ENCODE data around the gene DGLUCY.

The DGLUCY gene

DNA sequence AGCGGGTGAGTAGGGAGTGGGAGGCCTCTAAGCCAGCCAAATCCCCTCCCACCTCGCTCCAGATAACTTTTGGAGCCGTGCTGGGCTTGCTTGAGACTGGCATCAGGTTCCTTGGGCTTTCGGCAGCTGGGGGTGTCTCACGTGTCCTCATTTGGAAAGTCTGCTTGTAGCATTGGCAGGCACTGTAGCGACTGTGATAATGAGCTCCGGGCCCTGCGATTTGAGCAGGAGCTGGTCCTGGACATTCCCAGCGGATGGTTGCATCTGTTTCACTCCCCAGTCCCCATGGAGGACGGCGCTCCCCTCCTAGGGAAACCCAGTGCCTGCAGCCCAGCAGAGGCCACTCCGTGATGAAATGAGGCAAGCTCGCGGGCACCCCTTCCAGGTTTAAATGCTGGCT, 49.4 kb downstream of the DGLUCY start:
- peaks cover 6 to 14% of the 10 kb centered on the region in 2 donors for H3K4me1 ChIP-seq (ENCODE audit: control insufficient read depth in 2 of 2, insufficient read depth in 2 of 2, low read length in 2 of 2)
- no peaks in the 10 kb centered on the region for H3K27me3 ChIP-seq (ENCODE audit: control insufficient read depth in 2 of 2, insufficient read depth in 2 of 2, low read length in 2 of 2)
- H3K36me3 ChIP-seq (ENCODE audit: control insufficient read depth in 2 of 2, insufficient read depth in 2 of 2, low read length in 2 of 2), result peaks cover 58 to 77% of the 10 kb centered on the region in 2 donors
- H3K4me3 ChIP-seq (ENCODE audit: low read length in 2 of 2), result no peak overlapping the region
- H3K27ac ChIP-seq (ENCODE audit: low read depth in 2 of 2, low read length in 2 of 2), result no peak overlapping the region
- no peaks in the 10 kb centered on the region for H3K9me3 ChIP-seq (ENCODE audit: control insufficient read depth in 2 of 2, low read length in 2 of 2)
- H3K9ac ChIP-seq (ENCODE audit: low read depth in 1 of 2, low read length in 2 of 2), result no peak overlapping the region

DNA sequence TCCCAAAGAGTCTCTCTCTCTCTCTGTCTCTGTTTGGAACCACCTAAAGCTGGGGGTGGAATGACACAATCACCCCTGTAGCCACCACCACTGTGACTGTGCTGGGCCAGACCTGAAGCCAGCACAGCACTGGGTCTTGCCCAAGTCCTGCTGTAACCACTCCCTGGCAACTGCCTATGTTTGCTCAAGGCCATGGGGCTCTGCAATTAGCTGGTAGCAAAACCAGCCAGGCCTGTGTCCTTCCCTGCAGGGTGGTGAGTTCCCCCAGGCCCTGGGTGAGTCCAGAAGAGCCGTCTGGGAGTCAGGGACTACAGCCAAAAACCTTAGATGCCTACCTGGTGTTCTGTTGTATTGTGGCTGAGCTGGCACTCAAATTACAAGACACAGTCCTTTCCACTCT, 50.8 kb downstream of the DGLUCY start:
- H3K9ac ChIP-seq (ENCODE audit: low read depth in 1 of 2, low read length in 2 of 2), result no peak overlapping the region

GRCh38 chr14:91167380-91167770, 53.5 kb downstream of the DGLUCY start:
- H3K27me3 ChIP-seq (ENCODE audit: control insufficient read depth in 2 of 2, insufficient read depth in 2 of 2, low read length in 2 of 2), result no peaks in the 10 kb centered on the region
- peaks cover 6 to 14% of the 10 kb centered on the region in 2 donors for H3K4me1 ChIP-seq (ENCODE audit: control insufficient read depth in 2 of 2, insufficient read depth in 2 of 2, low read length in 2 of 2)
- H3K4me3 ChIP-seq (ENCODE audit: low read length in 2 of 2), result no peak overlapping the region
- no peak overlapping the region for H3K27ac ChIP-seq (ENCODE audit: low read depth in 2 of 2, low read length in 2 of 2)
- no peaks in the 10 kb centered on the region for H3K9me3 ChIP-seq (ENCODE audit: control insufficient read depth in 2 of 2, low read length in 2 of 2)
- no peak overlapping the region for H3K9ac ChIP-seq (ENCODE audit: low read depth in 1 of 2, low read length in 2 of 2)
- H3K36me3 ChIP-seq (ENCODE audit: control insufficient read depth in 2 of 2, insufficient read depth in 2 of 2, low read length in 2 of 2), result peaks cover 50 to 66% of the 10 kb centered on the region in 2 donors

More for the DNA sequence above, 50.8 kb downstream of the DGLUCY start:
- H3K36me3 ChIP-seq (ENCODE audit: control insufficient read depth in 2 of 2, insufficient read depth in 2 of 2, low read length in 2 of 2), result peaks cover 57 to 71% of the 10 kb centered on the region in 2 donors
- peaks cover 6 to 14% of the 10 kb centered on the region in 2 donors for H3K4me1 ChIP-seq (ENCODE audit: control insufficient read depth in 2 of 2, insufficient read depth in 2 of 2, low read length in 2 of 2)
- H3K9me3 ChIP-seq (ENCODE audit: control insufficient read depth in 2 of 2, low read length in 2 of 2), result no peaks in the 10 kb centered on the region
- no peaks in the 10 kb centered on the region for H3K27me3 ChIP-seq (ENCODE audit: control insufficient read depth in 2 of 2, insufficient read depth in 2 of 2, low read length in 2 of 2)
- peak overlapping the region; percentile 18 to 54 for H3K27ac ChIP-seq (ENCODE audit: low read depth in 2 of 2, low read length in 2 of 2)
- H3K4me3 ChIP-seq (ENCODE audit: low read length in 2 of 2), result no peak overlapping the region

- Histone ChIP-seq H3K27ac (ENCODE audit: low read depth in 2 of 2, low read length in 2 of 2) (peak overlapping the region in 1 of 2 donors; percentile 23), H3K27me3 (ENCODE audit: control insufficient read depth in 2 of 2, insufficient read depth in 2 of 2, low read length in 2 of 2) (no peaks in the 10 kb centered on the region), H3K4me3 (ENCODE audit: low read length in 2 of 2) (no peak overlapping the region), H3K9ac (ENCODE audit: low read depth in 1 of 2, low read length in 2 of 2) (no peak overlapping the region), H3K4me1 (ENCODE audit: control insufficient read depth in 2 of 2, insufficient read depth in 2 of 2, low read length in 2 of 2) (peaks cover 4 to 10% of the 10 kb centered on the region in 2 donors), H3K36me3 (ENCODE audit: control insufficient read depth in 2 of 2, insufficient read depth in 2 of 2, low read length in 2 of 2) (peaks cover 55 to 65% of the 10 kb centered on the region in 2 donors), H3K9me3 (ENCODE audit: control insufficient read depth in 2 of 2, low read length in 2 of 2) (no peaks in the 10 kb centered on the region)
Measured at GRCh38 chr14:91169951-91170350, 56.1 kb downstream of the DGLUCY start.

DNA sequence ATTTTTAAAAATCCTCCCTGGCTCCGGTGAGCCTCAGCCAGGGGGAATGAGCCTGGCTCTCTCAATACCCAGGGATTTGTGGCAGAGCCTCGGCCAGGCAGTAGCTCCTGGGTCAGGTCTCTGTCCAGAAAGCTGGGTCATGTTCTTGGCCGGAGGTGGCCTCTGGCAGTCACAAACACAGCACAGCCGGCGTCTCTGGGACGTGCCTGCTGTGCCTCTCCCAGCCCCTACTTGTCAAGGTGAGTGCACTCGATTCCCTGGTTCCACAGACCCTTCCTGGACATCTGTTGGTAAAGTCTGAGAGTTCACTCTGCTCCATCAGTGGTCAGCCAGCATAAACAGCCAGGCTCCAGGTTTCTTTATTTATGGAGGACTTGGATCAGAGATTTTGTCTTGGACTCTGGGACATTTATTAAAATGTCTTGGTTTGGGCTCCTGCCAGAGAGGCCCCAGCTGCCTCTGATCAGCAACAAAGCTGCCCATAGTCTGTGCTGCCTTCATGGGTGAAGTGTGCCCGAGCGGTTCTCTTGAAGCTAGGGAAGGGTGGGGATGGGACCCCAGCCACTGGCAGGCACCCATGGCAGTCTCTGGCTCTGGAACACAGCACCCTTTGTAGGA, 56.7 kb downstream of the DGLUCY start:
- Histone ChIP-seq H3K27ac (ENCODE audit: low read depth in 2 of 2, low read length in 2 of 2) (peak overlapping the region in 1 of 2 donors; percentile 23), H3K9ac (ENCODE audit: low read depth in 1 of 2, low read length in 2 of 2) (no peak overlapping the region), H3K27me3 (ENCODE audit: control insufficient read depth in 2 of 2, insufficient read depth in 2 of 2, low read length in 2 of 2) (no peaks in the 10 kb centered on the region), H3K4me3 (ENCODE audit: low read length in 2 of 2) (no peak overlapping the region), H3K9me3 (ENCODE audit: control insufficient read depth in 2 of 2, low read length in 2 of 2) (no peaks in the 10 kb centered on the region), H3K4me1 (ENCODE audit: control insufficient read depth in 2 of 2, insufficient read depth in 2 of 2, low read length in 2 of 2) (peaks cover 0 to 4% of the 10 kb centered on the region in 2 donors), H3K36me3 (ENCODE audit: control insufficient read depth in 2 of 2, insufficient read depth in 2 of 2, low read length in 2 of 2) (peaks cover 56 to 65% of the 10 kb centered on the region in 2 donors)

DNA sequence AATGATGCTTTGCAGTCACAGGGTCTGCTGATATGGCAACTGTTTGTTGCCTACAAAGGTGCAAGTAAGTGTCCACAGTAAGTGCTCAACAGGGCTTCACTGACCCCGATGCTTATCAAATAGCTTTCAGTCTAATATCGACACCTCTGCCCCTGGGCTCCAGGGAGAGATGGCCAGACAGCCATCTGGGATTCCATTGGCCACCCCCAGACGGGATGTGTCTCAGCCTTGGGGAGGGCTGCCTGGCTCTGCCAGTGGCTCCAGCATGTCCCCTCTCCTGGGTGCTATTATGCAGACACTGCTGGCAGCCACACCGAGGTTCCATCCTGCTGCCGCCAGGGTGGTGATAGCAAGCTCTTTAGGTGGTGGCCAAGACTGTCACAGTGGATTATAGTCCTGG, 57.4 kb downstream of the DGLUCY start:
- H3K9me3 ChIP-seq (ENCODE audit: control insufficient read depth in 2 of 2, low read length in 2 of 2), result no peaks in the 10 kb centered on the region
- no peak overlapping the region for H3K27ac ChIP-seq (ENCODE audit: low read depth in 2 of 2, low read length in 2 of 2)
- no peaks in the 10 kb centered on the region for H3K27me3 ChIP-seq (ENCODE audit: control insufficient read depth in 2 of 2, insufficient read depth in 2 of 2, low read length in 2 of 2)
- no peak overlapping the region for H3K9ac ChIP-seq (ENCODE audit: low read depth in 1 of 2, low read length in 2 of 2)
- no peak overlapping the region for H3K4me3 ChIP-seq (ENCODE audit: low read length in 2 of 2)
- peaks cover 56 to 65% of the 10 kb centered on the region in 2 donors for H3K36me3 ChIP-seq (ENCODE audit: control insufficient read depth in 2 of 2, insufficient read depth in 2 of 2, low read length in 2 of 2)
- peaks cover 0 to 4% of the 10 kb centered on the region in 2 donors for H3K4me1 ChIP-seq (ENCODE audit: control insufficient read depth in 2 of 2, insufficient read depth in 2 of 2, low read length in 2 of 2)

DNA sequence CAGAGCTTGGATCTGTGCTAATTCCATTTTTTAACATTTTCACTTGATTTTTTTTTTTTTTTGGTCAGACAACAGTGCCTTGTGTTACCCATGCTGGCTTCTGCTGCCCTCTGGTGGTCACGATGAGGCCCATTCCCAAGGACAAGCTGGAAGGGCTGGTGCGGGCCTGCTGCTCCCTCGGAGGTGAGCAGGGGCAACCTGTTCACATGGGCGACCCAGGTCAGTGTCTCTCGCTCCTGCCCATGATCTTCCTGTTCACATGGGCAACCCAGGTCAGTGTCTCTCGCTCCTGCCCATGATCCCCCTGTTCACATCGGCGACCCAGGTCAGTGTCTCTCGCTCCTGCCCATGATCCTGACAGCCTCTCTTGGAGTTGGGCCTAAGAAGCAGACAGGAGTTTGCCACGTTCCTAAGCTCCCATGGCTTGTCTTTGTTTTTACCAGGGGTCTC, 59.4 kb downstream of the DGLUCY start:
- Histone ChIP-seq H3K36me3 (ENCODE audit: control insufficient read depth in 2 of 2, insufficient read depth in 2 of 2, low read length in 2 of 2) (peaks cover 51 to 62% of the 10 kb centered on the region in 2 donors), H3K4me3 (ENCODE audit: low read length in 2 of 2) (no peak overlapping the region), H3K27ac (ENCODE audit: low read depth in 2 of 2, low read length in 2 of 2) (no peak overlapping the region), H3K4me1 (ENCODE audit: control insufficient read depth in 2 of 2, insufficient read depth in 2 of 2, low read length in 2 of 2) (peaks cover 0 to 5% of the 10 kb centered on the region in 2 donors), H3K9me3 (ENCODE audit: control insufficient read depth in 2 of 2, low read length in 2 of 2) (no peaks in the 10 kb centered on the region), H3K9ac (ENCODE audit: low read depth in 1 of 2, low read length in 2 of 2) (peak overlapping the region in 1 of 2 donors; percentile 39), H3K27me3 (ENCODE audit: control insufficient read depth in 2 of 2, insufficient read depth in 2 of 2, low read length in 2 of 2) (no peaks in the 10 kb centered on the region)

GRCh38 chr14:91173904-91174303, 60.0 kb downstream of the DGLUCY start:
- H3K9ac ChIP-seq (ENCODE audit: low read depth in 1 of 2, low read length in 2 of 2), result no peak overlapping the region
- H3K36me3 ChIP-seq (ENCODE audit: control insufficient read depth in 2 of 2, insufficient read depth in 2 of 2, low read length in 2 of 2), result peaks cover 46 to 61% of the 10 kb centered on the region in 2 donors

DNA sequence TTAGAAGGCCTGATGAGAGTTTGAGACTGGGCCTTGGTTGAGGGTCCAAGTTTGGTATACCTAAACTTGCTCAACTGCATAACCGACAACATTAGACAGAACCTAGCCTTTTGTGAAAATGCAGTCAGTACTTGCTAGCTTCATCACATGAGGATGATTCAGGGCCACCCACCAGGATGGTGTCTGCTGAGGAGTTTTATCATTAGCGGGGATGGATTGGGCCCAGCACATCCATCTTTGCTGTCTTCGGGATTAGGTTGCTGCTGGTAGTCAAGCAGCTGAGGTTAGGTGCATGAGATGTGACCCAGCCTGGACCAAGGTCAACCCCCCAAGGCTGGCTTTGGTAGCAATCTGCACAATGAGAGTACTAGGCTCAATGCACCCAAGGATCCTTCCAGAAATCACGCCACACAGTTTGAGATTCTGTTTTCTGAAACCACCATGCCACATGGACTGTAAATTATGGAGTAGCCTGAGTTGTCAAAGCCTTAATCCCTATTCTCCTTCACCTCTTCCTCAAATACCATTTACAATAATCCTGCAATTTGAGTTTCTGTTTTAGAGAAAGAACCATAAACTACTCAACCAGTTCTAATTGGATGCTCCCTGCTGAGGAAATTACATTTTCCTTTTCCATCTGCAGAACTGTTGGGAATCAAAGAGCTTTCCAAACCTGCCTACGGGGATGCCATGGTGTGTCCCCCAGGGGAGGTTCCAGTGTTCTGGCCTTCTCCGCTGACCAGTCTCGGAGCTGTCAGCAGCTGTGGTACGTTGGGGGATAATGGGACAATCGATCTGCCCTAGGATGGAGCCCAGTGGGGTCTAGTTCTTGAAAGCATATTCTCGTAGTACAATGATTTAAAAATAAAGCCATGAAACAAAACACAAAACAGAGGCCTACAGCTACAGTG, 61.7 kb downstream of the DGLUCY start:
- Histone ChIP-seq H3K9me3 (ENCODE audit: control insufficient read depth in 2 of 2, low read length in 2 of 2) (no peaks in the 10 kb centered on the region), H3K36me3 (ENCODE audit: control insufficient read depth in 2 of 2, insufficient read depth in 2 of 2, low read length in 2 of 2) (peaks cover 36 to 51% of the 10 kb centered on the region in 2 donors), H3K27ac (ENCODE audit: low read depth in 2 of 2, low read length in 2 of 2) (no peak overlapping the region), H3K4me1 (ENCODE audit: control insufficient read depth in 2 of 2, insufficient read depth in 2 of 2, low read length in 2 of 2) (peaks cover 0 to 5% of the 10 kb centered on the region in 2 donors), H3K9ac (ENCODE audit: low read depth in 1 of 2, low read length in 2 of 2) (no peak overlapping the region), H3K27me3 (ENCODE audit: control insufficient read depth in 2 of 2, insufficient read depth in 2 of 2, low read length in 2 of 2) (no peaks in the 10 kb centered on the region), H3K4me3 (ENCODE audit: low read length in 2 of 2) (no peak overlapping the region)

More at GRCh38 chr14:91173904-91174303, 60.0 kb downstream of the DGLUCY start:
- no peak overlapping the region for H3K4me3 ChIP-seq (ENCODE audit: low read length in 2 of 2)
- no peaks in the 10 kb centered on the region for H3K9me3 ChIP-seq (ENCODE audit: control insufficient read depth in 2 of 2, low read length in 2 of 2)
- no peaks in the 10 kb centered on the region for H3K27me3 ChIP-seq (ENCODE audit: control insufficient read depth in 2 of 2, insufficient read depth in 2 of 2, low read length in 2 of 2)
- no peak overlapping the region for H3K27ac ChIP-seq (ENCODE audit: low read depth in 2 of 2, low read length in 2 of 2)
- H3K4me1 ChIP-seq (ENCODE audit: control insufficient read depth in 2 of 2, insufficient read depth in 2 of 2, low read length in 2 of 2), result peaks cover 0 to 5% of the 10 kb centered on the region in 2 donors

All from mucosa of rectum (tissue), 2 donors.